HEK293 (cell line): Measurements from ENCODE around the gene PIGB.

Experiments used
- CTCF ChIA-PET: fragments of 350-600 bp; formaldehyde crosslinking; extraction: SDS; loops from one replicate; lab custom pipeline; 2021; ENCODE audit warnings: antibody characterized with exemption; lab: Yijun Ruan, JAX
- POLR2A ChIA-PET: fragments of 300-600 bp; formaldehyde crosslinking; extraction: SDS; loops from one replicate; lab custom pipeline; 2020; ENCODE audit warnings: antibody characterized with exemption, inconsistent platforms; lab: Yijun Ruan, JAX
- H3K27ac ChIP-seq: fragments of 200-500 bp; sonication (Bioruptor generic); 2 replicates; pipeline ENCODE4 v1.5.1; 2014; ENCODE audit warnings: low read depth, low read length, control low read depth, inconsistent platforms; ENCODE audit errors: extremely low read depth
- H3K36me3 ChIP-seq, 2 experiments: fragments of 200-500 bp in 1 of 2; sonication (Bioruptor generic) in 1 of 2; 1 replicate in 1 of 2; 2 replicates in 1 of 2; pipeline ENCODE4 v1.5.1; 2014 to 2017; ENCODE audit warnings: inconsistent platforms in 2 of 2, low read length in 2 of 2; ENCODE audit not compliant: control insufficient read depth in 2 of 2, insufficient read depth in 1 of 2
- H3K4me1 ChIP-seq: fragments of 200-500 bp; sonication (Bioruptor generic); 2 replicates; pipeline ENCODE4 v1.5.1; 2014; ENCODE audit warnings: mild to moderate bottlenecking, low read length, inconsistent platforms; ENCODE audit not compliant: control insufficient read depth, insufficient read depth
- H3K4me3 ChIP-seq: 2 replicates; pipeline ENCODE4 v1.5.1; 2011; ENCODE audit warnings: low read depth, mild to moderate bottlenecking, control low read depth, low read length, moderate library complexity
- H3K9me3 ChIP-seq: fragments of 200-500 bp; sonication (Bioruptor generic); 2 replicates; pipeline ENCODE4 v1.5.1; 2014; ENCODE audit warnings: low read depth, low read length, inconsistent platforms; ENCODE audit not compliant: control insufficient read depth, insufficient read depth
- IKZF3 ChIP-seq: fragments of 450-650 bp; IDR thresholded peaks from 2 replicates; pipeline ENCODE4 v1.5.0; 2018; ENCODE audit warnings: missing biosample characterization, mild to moderate bottlenecking, missing genetic modification characterization, moderate library complexity
- KLF1 ChIP-seq: fragments of 450-650 bp; formaldehyde crosslinking; IDR thresholded peaks from 2 replicates; pipeline ENCODE4 v1.5.1; 2016; ENCODE audit warnings: missing biosample characterization, missing genetic modification characterization
- MZF1 ChIP-seq: fragments of 450-650 bp; formaldehyde crosslinking; IDR thresholded peaks from 2 replicates; pipeline ENCODE4 v1.5.1; 2017; ENCODE audit warnings: missing biosample characterization, missing genetic modification characterization, borderline replicate concordance
- PRDM4 ChIP-seq: fragments of 450-650 bp; formaldehyde crosslinking; IDR thresholded peaks from 2 replicates; pipeline ENCODE4 v1.5.1; 2017; ENCODE audit warnings: missing biosample characterization, missing genetic modification characterization
- SALL2 ChIP-seq: fragments of 450-650 bp; formaldehyde crosslinking; IDR thresholded peaks from 2 replicates; pipeline ENCODE4 v1.5.0; 2017; ENCODE audit warnings: missing biosample characterization, mild to moderate bottlenecking, missing genetic modification characterization, borderline replicate concordance
- TRIM28 ChIP-seq: IDR thresholded peaks from 2 replicates; pipeline ENCODE4 v1.6.1; 2011; ENCODE audit warnings: low read length, control low read depth, borderline replicate concordance
- TSHZ1 ChIP-seq: fragments of 450-650 bp; formaldehyde crosslinking; IDR thresholded peaks from 2 replicates; pipeline ENCODE4 v1.5.1; 2016; ENCODE audit warnings: missing biosample characterization, missing genetic modification characterization, borderline replicate concordance
- ZNF132 ChIP-seq: fragments of 450-650 bp; formaldehyde crosslinking; IDR thresholded peaks from 2 replicates; pipeline ENCODE4 v1.5.1; 2017; ENCODE audit warnings: missing biosample characterization, missing genetic modification characterization, borderline replicate concordance
- ZNF19 ChIP-seq: fragments of 450-650 bp; formaldehyde crosslinking; IDR thresholded peaks from 2 replicates; pipeline ENCODE4; 2016; ENCODE audit warnings: missing biosample characterization, missing genetic modification characterization, low read depth
- ZNF211 ChIP-seq: fragments of 450-650 bp; formaldehyde crosslinking; IDR thresholded peaks from 2 replicates; pipeline ENCODE4 v1.5.1; 2016; ENCODE audit warnings: low read depth, missing biosample characterization, missing genetic modification characterization
- ZNF23 ChIP-seq: fragments of 450-650 bp; formaldehyde crosslinking; IDR thresholded peaks from 2 replicates; pipeline ENCODE4 v1.5.1; 2016; ENCODE audit warnings: missing biosample characterization, missing genetic modification characterization, borderline replicate concordance
- ZNF362 ChIP-seq: fragments of 450-650 bp; formaldehyde crosslinking; IDR thresholded peaks from 2 replicates; pipeline ENCODE4 v1.5.1; 2016; ENCODE audit warnings: missing biosample characterization, missing genetic modification characterization
- ZNF366 ChIP-seq: fragments of 450-650 bp; formaldehyde crosslinking; conservative IDR thresholded peaks from 2 replicates; pipeline ENCODE4 v1.5.1; 2016; ENCODE audit warnings: missing biosample characterization, missing genetic modification characterization
- ZNF423 ChIP-seq: fragments of 450-650 bp; formaldehyde crosslinking; IDR thresholded peaks from 2 replicates; pipeline ENCODE4 v1.5.1; 2016; ENCODE audit warnings: missing biosample characterization, missing genetic modification characterization
- ZNF433 ChIP-seq: fragments of 450-650 bp; formaldehyde crosslinking; IDR thresholded peaks from 2 replicates; pipeline ENCODE4 v1.5.1; 2016; ENCODE audit warnings: missing biosample characterization, missing genetic modification characterization, low read depth
- ZNF610 ChIP-seq: fragments of 450-650 bp; formaldehyde crosslinking; IDR thresholded peaks from 2 replicates; pipeline ENCODE4 v1.5.1; 2016; ENCODE audit warnings: missing biosample characterization, missing genetic modification characterization, borderline replicate concordance
- ZNF645 ChIP-seq: fragments of 450-650 bp; formaldehyde crosslinking; IDR thresholded peaks from 2 replicates; pipeline ENCODE4; 2016; ENCODE audit warnings: missing biosample characterization, missing genetic modification characterization
- ZNF664 ChIP-seq: fragments of 450-650 bp; formaldehyde crosslinking; IDR thresholded peaks from 2 replicates; pipeline ENCODE4 v1.5.1; 2016; ENCODE audit warnings: missing biosample characterization, missing genetic modification characterization
- ZNF707 ChIP-seq: fragments of 450-650 bp; formaldehyde crosslinking; IDR thresholded peaks from 2 replicates; pipeline ENCODE4 v1.5.1; 2016; ENCODE audit warnings: missing biosample characterization, missing genetic modification characterization
- ZNF791 ChIP-seq: fragments of 450-650 bp; formaldehyde crosslinking; IDR thresholded peaks from 2 replicates; pipeline ENCODE4 v1.5.1; 2016; ENCODE audit warnings: missing biosample characterization, missing genetic modification characterization
- ZNF792 ChIP-seq: fragments of 450-650 bp; formaldehyde crosslinking; IDR thresholded peaks from 2 replicates; pipeline ENCODE4 v1.5.1; 2016; ENCODE audit warnings: missing biosample characterization, missing genetic modification characterization
- TF ChIP-seq, protein P1 (sequence below): fragments of 450-650 bp; formaldehyde crosslinking; IDR thresholded peaks from 2 replicates; pipeline ENCODE4 v1.5.1; 2016; ENCODE audit warnings: missing biosample characterization, missing genetic modification characterization

PIGB gene

DNA sequence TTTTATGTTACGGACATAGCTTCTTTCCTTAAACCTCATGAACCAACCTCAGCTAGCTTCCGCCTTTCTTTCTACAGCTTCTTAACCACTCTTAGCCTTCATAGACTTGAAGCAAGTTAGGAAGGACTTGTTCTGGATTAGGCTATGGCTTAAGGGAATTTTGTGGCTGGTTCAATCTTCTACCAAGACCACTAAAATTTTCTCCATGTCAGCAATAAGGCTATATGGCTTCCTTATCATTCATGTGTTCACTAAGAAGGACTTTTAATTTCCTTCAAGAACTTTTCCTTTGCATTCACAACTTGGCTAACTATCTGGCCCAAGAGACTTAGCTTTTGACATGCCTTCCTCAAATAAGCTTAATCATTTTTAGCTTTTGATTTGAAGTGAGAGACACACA is 64.7 kb downstream of the PIGB start:
- CTCF ChIA-PET, result interaction anchor here (0.8 kb wide), 1 partner anchor 10 kb away, joined by 3 read pairs; no protein-coding TSS in a partner anchor
- POLR2A ChIA-PET, result no interaction called here

GRCh38 chr15:55387027-55387426 is 68.0 kb downstream of the PIGB start:
- Histone ChIP-seq H3K9me3 (no peaks in the 10 kb centered on the region), H3K36me3 (peaks cover 4 to 17% of the 10 kb centered on the region in 2 experiments; a peak in 2 of 3 replicates), H3K4me3 (no peak overlapping the region), H3K4me1 (no peaks in the 10 kb centered on the region), H3K27ac (no peak overlapping the region)
- ChIA-PET CTCF (interaction anchor here (0.6 to 1.1 kb wide), 2 partner anchors 22 to 51 kb away, joined by 3 read pairs; partner anchors contain the start of gene PIERCE2), POLR2A (no interaction called here)
- TF ChIP-seq ZNF23 (no peak), ZNF645 (tag by site-specific recombination) (no peak), SALL2 (no peak), PRDM4 (tag by site-specific recombination) (no peak), TSHZ1 (tag by site-specific recombination) (no peak), ZNF132 (tag by site-specific recombination) (no peak), ZNF791 (tag by site-specific recombination) (no peak), ZNF211 (tag by site-specific recombination) (no peak), ZNF792 (tag by site-specific recombination) (no peak), KLF1 (tag by site-specific recombination) (no peak), TRIM28 (no peak), MZF1 (tag by site-specific recombination) (no peak), ZNF362 (tag by site-specific recombination) (no peak), ZNF19 (tag by site-specific recombination) (no peak), ZNF433 (no peak), IKZF3 (tag by site-specific recombination) (no peak)
- TF ChIP-seq, protein P1, sequence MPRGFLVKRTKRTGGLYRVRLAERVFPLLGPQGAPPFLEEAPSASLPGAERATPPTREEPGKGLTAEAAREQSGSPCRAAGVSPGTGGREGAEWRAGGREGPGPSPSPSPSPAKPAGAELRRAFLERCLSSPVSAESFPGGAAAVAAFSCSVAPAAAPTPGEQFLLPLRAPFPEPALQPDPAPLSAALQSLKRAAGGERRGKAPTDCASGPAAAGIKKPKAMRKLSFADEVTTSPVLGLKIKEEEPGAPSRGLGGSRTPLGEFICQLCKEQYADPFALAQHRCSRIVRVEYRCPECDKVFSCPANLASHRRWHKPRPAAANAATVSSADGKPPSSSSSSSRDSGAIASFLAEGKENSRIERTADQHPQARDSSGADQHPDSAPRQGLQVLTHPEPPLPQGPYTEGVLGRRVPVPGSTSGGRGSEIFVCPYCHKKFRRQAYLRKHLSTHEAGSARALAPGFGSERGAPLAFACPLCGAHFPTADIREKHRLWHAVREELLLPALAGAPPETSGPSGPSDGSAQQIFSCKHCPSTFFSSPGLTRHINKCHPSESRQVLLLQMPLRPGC (tag by site-specific recombination), result no peak

More for the DNA sequence above, 64.7 kb downstream of the PIGB start:
- TF ChIP-seq ZNF610 (no peak), ZNF664 (tag by site-specific recombination) (no peak), ZNF366 (tag by site-specific recombination) (no peak), ZNF645 (tag by site-specific recombination) (no peak), ZNF423 (no peak), ZNF707 (tag by site-specific recombination) (no peak), ZNF19 (tag by site-specific recombination) (no peak)
- Histone ChIP-seq H3K36me3 (peaks cover 4 to 20% of the 10 kb centered on the region in 2 experiments; a peak in 2 of 3 replicates), H3K27ac (no peak overlapping the region), H3K4me3 (no peak overlapping the region), H3K9me3 (no peaks in the 10 kb centered on the region), H3K4me1 (no peaks in the 10 kb centered on the region)
